ENCODE measurements around the gene RSRC1. TPM values are rescaled to one million over a fixed set of nuclear protein-coding genes. Genes with fewer than 3 reads are reported as not detected.

The RSRC1 gene
- total and polyA plus RNA-seq, 2 of the 13 experiments (the other 11 are each of a cell fraction or from before 2014, with no cell fraction given): 4.9 to 63.0 TPM

DNA sequence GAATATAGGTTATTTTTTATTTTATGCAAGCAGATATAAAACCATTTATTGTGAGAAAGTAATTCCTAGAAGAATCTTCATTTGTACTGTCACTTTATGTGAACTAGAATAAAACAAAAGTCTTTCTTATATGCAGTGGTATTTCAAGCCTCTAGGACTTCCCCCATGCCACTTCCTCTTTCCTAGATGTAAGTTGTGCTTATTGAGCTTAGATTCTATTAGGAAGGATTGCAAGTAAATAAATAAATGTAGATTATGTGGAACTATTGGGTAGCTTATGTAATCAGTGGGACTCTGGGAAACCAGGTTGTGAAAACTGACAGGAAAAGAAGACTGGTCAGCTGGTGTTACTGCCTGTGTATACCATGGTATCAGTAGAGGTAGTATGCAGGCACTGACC, 169.7 kb downstream of the RSRC1 start (continued):
- TF ChIP-seq, protein P1, sequence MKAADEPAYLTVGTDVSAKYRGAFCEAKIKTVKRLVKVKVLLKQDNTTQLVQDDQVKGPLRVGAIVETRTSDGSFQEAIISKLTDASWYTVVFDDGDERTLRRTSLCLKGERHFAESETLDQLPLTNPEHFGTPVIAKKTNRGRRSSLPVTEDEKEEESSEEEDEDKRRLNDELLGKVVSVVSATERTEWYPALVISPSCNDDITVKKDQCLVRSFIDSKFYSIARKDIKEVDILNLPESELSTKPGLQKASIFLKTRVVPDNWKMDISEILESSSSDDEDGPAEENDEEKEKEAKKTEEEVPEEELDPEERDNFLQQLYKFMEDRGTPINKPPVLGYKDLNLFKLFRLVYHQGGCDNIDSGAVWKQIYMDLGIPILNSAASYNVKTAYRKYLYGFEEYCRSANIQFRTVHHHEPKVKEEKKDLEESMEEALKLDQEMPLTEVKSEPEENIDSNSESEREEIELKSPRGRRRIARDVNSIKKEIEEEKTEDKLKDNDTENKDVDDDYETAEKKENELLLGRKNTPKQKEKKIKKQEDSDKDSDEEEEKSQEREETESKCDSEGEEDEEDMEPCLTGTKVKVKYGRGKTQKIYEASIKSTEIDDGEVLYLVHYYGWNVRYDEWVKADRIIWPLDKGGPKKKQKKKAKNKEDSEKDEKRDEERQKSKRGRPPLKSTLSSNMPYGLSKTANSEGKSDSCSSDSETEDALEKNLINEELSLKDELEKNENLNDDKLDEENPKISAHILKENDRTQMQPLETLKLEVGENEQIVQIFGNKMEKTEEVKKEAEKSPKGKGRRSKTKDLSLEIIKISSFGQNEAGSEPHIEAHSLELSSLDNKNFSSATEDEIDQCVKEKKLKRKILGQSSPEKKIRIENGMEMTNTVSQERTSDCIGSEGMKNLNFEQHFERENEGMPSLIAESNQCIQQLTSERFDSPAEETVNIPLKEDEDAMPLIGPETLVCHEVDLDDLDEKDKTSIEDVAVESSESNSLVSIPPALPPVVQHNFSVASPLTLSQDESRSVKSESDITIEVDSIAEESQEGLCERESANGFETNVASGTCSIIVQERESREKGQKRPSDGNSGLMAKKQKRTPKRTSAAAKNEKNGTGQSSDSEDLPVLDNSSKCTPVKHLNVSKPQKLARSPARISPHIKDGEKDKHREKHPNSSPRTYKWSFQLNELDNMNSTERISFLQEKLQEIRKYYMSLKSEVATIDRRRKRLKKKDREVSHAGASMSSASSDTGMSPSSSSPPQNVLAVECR (CRISPR knock-in tag; IDR thresholded peaks at IDR 0.05; ENCODE audit: borderline replicate concordance): no peak
- no peak for TF ChIP-seq CCAR2 (optimal IDR thresholded peaks at IDR 0.05; ENCODE audit: low read depth, low read length)
- no peak for TF ChIP-seq ZNF644 (CRISPR knock-in tag; IDR thresholded peaks at IDR 0.05; ENCODE audit: low read depth)
- no peak for TF ChIP-seq GRHL1 (CRISPR knock-in tag; conservative IDR thresholded peaks at IDR 0.05)
- no peak for TF ChIP-seq ZFP36L1 (CRISPR knock-in tag; IDR thresholded peaks at IDR 0.05)
- TF ChIP-seq ZNF878 (CRISPR knock-in tag; IDR thresholded peaks at IDR 0.05): no peak
- TF ChIP-seq MXI1 (IDR thresholded peaks at IDR 0.05; ENCODE audit: borderline replicate concordance, low read depth, low read length): no peak

- H4K20me1 ChIP-seq (ENCODE audit: insufficient read depth, low read length): no peaks in the 10 kb centered on the region
- FAIRE-seq: no peak
- H3K9me3 ChIP-seq (ENCODE audit: low read length): no peaks in the 10 kb centered on the region
- no peak overlapping the region for H3K27ac ChIP-seq (ENCODE audit: extremely low read length, insufficient read depth, low read length)
- H3K4me2 ChIP-seq (ENCODE audit: low read depth, low read length): no peak overlapping the region
- no peak overlapping the region for H3K9ac ChIP-seq (ENCODE audit: insufficient read depth, low read depth, low read length)
- no peak for ATAC-seq
- no peaks in the 10 kb centered on the region for H3K79me2 ChIP-seq (ENCODE audit: insufficient read depth, low read length)
- H3K4me3 ChIP-seq (replicated peaks in 1 of 3; ENCODE audit: insufficient read depth in 1 of 3, low read depth in 2 of 3, low read length in 3 of 3): no peak overlapping the region
- no peaks in the 10 kb centered on the region for H3K27me3 ChIP-seq (ENCODE audit: control insufficient read depth in 1 of 2, insufficient read depth in 2 of 2, low read length in 2 of 2)
- WGBS (ENCODE audit: low lambda C conversion rate): 73% methylated on average over 2 of the region's 2 CpGs
- no TSS peak for BruUV-seq (replicated peaks)
- H2AFZ ChIP-seq (ENCODE audit: low read length): no peak overlapping the region
- CTCF ChIA-PET (ENCODE audit: low intra/inter-chr PET ratio, low total read pairs): no interaction called here
- DNase-seq (ENCODE audit: low spot score): no peak
- H3K4me1 ChIP-seq (ENCODE audit: insufficient read depth, low read length): no peaks in the 10 kb centered on the region
- intact Hi-C loops (cut with micrococcal nuclease; ENCODE audit: unreplicated experiment): no loop called here
- H3K36me3 ChIP-seq (replicated peaks in 1 of 2; ENCODE audit: control insufficient read depth in 1 of 2, insufficient read depth in 2 of 2, low read length in 2 of 2): no peaks in the 10 kb centered on the region
- in situ Hi-C loops (cut with HindIII; ENCODE audit: extremely low pct_ligation_motif_present, low pct_unique_long_range_greater_than_20kb): no loop called here
- POLR2A ChIA-PET: no interaction called here
- TF ChIP-seq, protein P2, sequence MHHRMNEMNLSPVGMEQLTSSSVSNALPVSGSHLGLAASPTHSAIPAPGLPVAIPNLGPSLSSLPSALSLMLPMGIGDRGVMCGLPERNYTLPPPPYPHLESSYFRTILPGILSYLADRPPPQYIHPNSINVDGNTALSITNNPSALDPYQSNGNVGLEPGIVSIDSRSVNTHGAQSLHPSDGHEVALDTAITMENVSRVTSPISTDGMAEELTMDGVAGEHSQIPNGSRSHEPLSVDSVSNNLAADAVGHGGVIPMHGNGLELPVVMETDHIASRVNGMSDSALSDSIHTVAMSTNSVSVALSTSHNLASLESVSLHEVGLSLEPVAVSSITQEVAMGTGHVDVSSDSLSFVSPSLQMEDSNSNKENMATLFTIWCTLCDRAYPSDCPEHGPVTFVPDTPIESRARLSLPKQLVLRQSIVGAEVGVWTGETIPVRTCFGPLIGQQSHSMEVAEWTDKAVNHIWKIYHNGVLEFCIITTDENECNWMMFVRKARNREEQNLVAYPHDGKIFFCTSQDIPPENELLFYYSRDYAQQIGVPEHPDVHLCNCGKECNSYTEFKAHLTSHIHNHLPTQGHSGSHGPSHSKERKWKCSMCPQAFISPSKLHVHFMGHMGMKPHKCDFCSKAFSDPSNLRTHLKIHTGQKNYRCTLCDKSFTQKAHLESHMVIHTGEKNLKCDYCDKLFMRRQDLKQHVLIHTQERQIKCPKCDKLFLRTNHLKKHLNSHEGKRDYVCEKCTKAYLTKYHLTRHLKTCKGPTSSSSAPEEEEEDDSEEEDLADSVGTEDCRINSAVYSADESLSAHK (CRISPR knock-in tag; IDR thresholded peaks at IDR 0.05; ENCODE audit: borderline replicate concordance): no peak
- TF ChIP-seq KDM3A (CRISPR knock-in tag; IDR thresholded peaks at IDR 0.05; ENCODE audit: low read depth): no peak
- no peak for TF ChIP-seq MLLT10 (CRISPR knock-in tag; IDR thresholded peaks at IDR 0.05)
- no peak for TF ChIP-seq AGO1 (IDR thresholded peaks at IDR 0.05; ENCODE audit: low read depth, low read length, poor library complexity, severe bottlenecking)
- no peak for TF ChIP-seq HMGA1 (CRISPR knock-in tag; conservative IDR thresholded peaks at IDR 0.05)
- TF ChIP-seq GATAD1 (CRISPR knock-in tag; IDR thresholded peaks at IDR 0.05): no peak
- no peak for TF ChIP-seq ZNF18 (CRISPR knock-in tag; IDR thresholded peaks at IDR 0.05; ENCODE audit: insufficient replicate concordance)
Measured at GRCh38 chr3:158295771-158296170, 185.9 kb downstream of the RSRC1 start.

All from HepG2 (cell line).